ENCODE measurements around the gene STAB2.

The STAB2 gene

GRCh38 chr12:103586791-103587370 is at the start of gene STAB2:
Gene STAB2 (plus strand): TSS chr12:103587273. CDS start chr12:103587477, 204 bp downstream.
- no peak for DNase-seq

- DNase-seq: no peak
Measured at GRCh38 chr12:103538397-103538796, 48.7 kb upstream of the STAB2 start.

GRCh38 chr12:103540319-103540718 is 46.8 kb upstream of the STAB2 start:
- no peak for DNase-seq

- DNase-seq: no peak
Measured at GRCh38 chr12:103542078-103542477, 45.0 kb upstream of the STAB2 start.

GRCh38 chr12:103546959-103547358 is 40.1 kb upstream of the STAB2 start:
- DNase-seq: no peak

- DNase-seq: no peak
Measured at GRCh38 chr12:103547376-103547775, 39.7 kb upstream of the STAB2 start.

GRCh38 chr12:103547929-103548328 is 39.1 kb upstream of the STAB2 start:
- DNase-seq: no peak

- peak; percentile 66 for DNase-seq
Measured at GRCh38 chr12:103548622-103549601, 38.2 kb upstream of the STAB2 start.

- no peak for DNase-seq
Measured at GRCh38 chr12:103556890-103557627, 30.0 kb upstream of the STAB2 start.

GRCh38 chr12:103557628-103558010 is 29.5 kb upstream of the STAB2 start:
- no peak for DNase-seq

- no peak for DNase-seq
Measured at GRCh38 chr12:103558879-103559278, 28.2 kb upstream of the STAB2 start.

GRCh38 chr12:103560604-103561101 is 26.4 kb upstream of the STAB2 start:
- DNase-seq: peak; percentile 97

GRCh38 chr12:103561174-103561573 is 25.9 kb upstream of the STAB2 start:
- peak; percentile 14 for DNase-seq

GRCh38 chr12:103566398-103566797 is 20.7 kb upstream of the STAB2 start:
- DNase-seq: no peak

GRCh38 chr12:103569278-103569677 is 17.8 kb upstream of the STAB2 start:
- DNase-seq: no peak

GRCh38 chr12:103571286-103571685 is 15.8 kb upstream of the STAB2 start:
- DNase-seq: no peak

- no peak for DNase-seq
Measured at GRCh38 chr12:103572312-103573045, 14.6 kb upstream of the STAB2 start.

- no peak for DNase-seq
Measured at GRCh38 chr12:103573185-103573584, 13.9 kb upstream of the STAB2 start.

GRCh38 chr12:103578926-103579325 is 8.1 kb upstream of the STAB2 start:
- no peak for DNase-seq

- DNase-seq: no peak
Measured at GRCh38 chr12:103580026-103580425, 7.0 kb upstream of the STAB2 start.

GRCh38 chr12:103583008-103583407 is 4.1 kb upstream of the STAB2 start:
- DNase-seq: no peak

- no peak for DNase-seq
Measured at GRCh38 chr12:103586132-103586531, 941 bp upstream of the STAB2 start.

GRCh38 chr12:103588680-103589079 is 1.6 kb downstream of the STAB2 start:
- no peak for DNase-seq
